Measurements from ENCODE around the gene GPR179. TPM values are rescaled to one million over a fixed set of nuclear protein-coding genes. Genes with fewer than 3 reads are reported as not detected.

Gene GPR179, protein sequence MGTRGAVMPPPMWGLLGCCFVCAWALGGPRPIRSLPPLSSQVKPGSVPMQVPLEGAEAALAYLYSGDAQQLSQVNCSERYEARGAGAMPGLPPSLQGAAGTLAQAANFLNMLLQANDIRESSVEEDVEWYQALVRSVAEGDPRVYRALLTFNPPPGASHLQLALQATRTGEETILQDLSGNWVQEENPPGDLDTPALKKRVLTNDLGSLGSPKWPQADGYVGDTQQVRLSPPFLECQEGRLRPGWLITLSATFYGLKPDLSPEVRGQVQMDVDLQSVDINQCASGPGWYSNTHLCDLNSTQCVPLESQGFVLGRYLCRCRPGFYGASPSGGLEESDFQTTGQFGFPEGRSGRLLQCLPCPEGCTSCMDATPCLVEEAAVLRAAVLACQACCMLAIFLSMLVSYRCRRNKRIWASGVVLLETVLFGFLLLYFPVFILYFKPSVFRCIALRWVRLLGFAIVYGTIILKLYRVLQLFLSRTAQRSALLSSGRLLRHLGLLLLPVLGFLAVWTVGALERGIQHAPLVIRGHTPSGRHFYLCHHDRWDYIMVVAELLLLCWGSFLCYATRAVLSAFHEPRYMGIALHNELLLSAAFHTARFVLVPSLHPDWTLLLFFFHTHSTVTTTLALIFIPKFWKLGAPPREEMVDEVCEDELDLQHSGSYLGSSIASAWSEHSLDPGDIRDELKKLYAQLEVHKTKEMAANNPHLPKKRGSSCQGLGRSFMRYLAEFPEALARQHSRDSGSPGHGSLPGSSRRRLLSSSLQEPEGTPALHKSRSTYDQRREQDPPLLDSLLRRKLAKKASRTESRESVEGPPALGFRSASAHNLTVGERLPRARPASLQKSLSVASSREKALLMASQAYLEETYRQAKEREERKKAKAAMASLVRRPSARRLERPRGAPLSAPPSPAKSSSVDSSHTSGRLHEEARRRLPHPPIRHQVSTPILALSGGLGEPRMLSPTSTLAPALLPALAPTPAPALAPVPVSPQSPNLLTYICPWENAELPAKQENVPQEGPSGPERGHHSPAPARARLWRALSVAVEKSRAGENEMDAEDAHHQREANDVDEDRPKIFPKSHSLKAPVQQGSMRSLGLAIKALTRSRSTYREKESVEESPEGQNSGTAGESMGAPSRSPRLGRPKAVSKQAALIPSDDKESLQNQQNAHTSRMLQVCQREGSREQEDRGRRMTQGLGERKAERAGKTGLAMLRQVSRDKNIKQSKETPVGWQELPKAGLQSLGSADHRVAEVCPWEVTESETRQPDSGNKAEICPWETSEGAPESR (N-terminal part only)
- polyA plus RNA-seq = under 1 TPM; 0.01 to 0.04 TPM

DNA sequence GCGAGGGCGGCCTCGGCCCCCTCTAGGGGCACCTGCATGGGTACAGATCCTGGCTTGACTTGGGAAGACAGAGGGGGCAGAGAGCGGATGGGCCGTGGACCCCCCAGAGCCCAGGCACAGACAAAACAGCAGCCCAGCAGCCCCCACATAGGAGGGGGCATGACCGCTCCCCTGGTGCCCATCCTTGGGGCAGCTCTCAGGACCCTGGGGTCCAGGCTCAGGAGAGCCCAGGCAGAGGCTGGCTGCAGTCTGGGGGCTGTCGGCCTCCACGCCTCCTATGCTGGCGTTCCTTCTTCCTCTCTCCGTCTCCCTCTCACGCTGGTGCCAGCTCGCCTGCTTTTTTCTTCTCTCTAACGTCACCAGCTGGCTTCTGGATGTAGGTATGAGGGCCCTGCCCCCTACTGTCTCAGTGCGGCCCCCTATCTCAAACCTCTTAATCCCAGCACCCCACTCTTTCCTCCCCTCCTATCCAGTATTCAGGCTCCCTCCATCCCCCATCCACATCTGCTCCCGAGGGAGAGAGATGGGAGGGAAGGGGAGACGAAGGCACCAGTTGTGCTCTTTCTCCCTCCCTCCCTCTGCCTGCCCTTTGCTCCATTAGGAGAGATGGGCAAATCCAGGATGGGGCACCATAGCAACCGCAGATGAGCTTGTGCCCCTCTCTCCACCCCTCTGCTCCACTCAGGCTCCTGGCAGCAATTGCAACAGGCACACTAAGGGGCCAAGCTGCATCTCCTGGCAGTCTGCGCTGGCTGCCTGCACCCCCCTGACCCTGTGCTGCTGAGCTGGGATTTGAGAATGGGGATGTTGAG lies at the start of gene GPR179:
GPR179 (minus strand) TSS at position 349 of the 812 bp plus-strand sequence; CDS start at position 182, 167 bp downstream.
- H3K4me1 ChIP-seq (ENCODE audit: control insufficient read depth in 2 of 2, insufficient read depth in 2 of 2, low read length in 1 of 2) = peaks cover 0 to 6% of the 10 kb centered on the region in 2 donors
- no peaks in the 10 kb centered on the region for H3K27me3 ChIP-seq (ENCODE audit: control insufficient read depth in 1 of 2, insufficient read depth in 2 of 2, low read length in 2 of 2)
- H3K27ac ChIP-seq (ENCODE audit: low read depth in 2 of 2, low read length in 1 of 2) = no peak within 1 kb of the TSS
- H3K9me3 ChIP-seq (ENCODE audit: control insufficient read depth in 2 of 2, insufficient read depth in 1 of 2, low read depth in 1 of 2, low read length in 1 of 2) = no peaks in the 10 kb centered on the region
- no peaks in the 10 kb centered on the region for H3K36me3 ChIP-seq (ENCODE audit: control insufficient read depth in 2 of 2, insufficient read depth in 2 of 2, low read length in 1 of 2)
- WGBS, 2 donors = 75 to 77% methylated on average over 18 of the region's 18 CpGs
- H3K4me3 ChIP-seq (ENCODE audit: low read depth in 1 of 2, low read length in 2 of 2) = no peak within 1 kb of the TSS

DNA sequence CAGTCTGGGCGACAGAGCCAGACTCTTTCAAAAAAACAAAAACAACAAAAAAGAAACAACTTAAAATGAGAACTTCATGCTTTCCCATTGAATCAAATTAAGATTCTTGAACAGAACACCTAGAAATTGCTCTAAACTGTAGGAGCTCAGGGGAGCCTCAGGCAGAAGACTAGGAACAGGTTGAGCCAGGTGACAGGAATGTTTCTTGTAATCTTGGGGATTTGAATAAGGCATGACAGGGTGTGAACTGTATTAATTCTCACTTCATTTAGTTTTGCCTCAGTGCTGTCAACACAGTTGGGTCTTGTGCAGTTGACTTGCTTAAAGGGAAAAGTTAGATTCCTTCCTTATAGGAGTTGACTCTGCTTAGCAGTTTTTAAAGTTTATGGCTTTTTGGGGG lies 35.7 kb upstream of the GPR179 start:
- Histone ChIP-seq H3K36me3 (ENCODE audit: control insufficient read depth in 2 of 2, insufficient read depth in 2 of 2, low read length in 1 of 2) (peaks cover 0 to 3% of the 10 kb centered on the region in 2 donors), H3K4me3 (ENCODE audit: low read depth in 1 of 2, low read length in 2 of 2) (no peak overlapping the region), H3K27ac (ENCODE audit: low read depth in 2 of 2, low read length in 1 of 2) (peak overlapping the region in 1 of 2 donors; percentile 2), H3K9me3 (ENCODE audit: control insufficient read depth in 2 of 2, insufficient read depth in 1 of 2, low read depth in 1 of 2, low read length in 1 of 2) (no peaks in the 10 kb centered on the region), H3K27me3 (ENCODE audit: control insufficient read depth in 1 of 2, insufficient read depth in 2 of 2, low read length in 2 of 2) (no peaks in the 10 kb centered on the region), H3K4me1 (ENCODE audit: control insufficient read depth in 2 of 2, insufficient read depth in 2 of 2, low read length in 1 of 2) (no peaks in the 10 kb centered on the region)
- WGBS, 2 donors = 76 to 80% methylated on average over 1 of the region's 1 CpG

DNA sequence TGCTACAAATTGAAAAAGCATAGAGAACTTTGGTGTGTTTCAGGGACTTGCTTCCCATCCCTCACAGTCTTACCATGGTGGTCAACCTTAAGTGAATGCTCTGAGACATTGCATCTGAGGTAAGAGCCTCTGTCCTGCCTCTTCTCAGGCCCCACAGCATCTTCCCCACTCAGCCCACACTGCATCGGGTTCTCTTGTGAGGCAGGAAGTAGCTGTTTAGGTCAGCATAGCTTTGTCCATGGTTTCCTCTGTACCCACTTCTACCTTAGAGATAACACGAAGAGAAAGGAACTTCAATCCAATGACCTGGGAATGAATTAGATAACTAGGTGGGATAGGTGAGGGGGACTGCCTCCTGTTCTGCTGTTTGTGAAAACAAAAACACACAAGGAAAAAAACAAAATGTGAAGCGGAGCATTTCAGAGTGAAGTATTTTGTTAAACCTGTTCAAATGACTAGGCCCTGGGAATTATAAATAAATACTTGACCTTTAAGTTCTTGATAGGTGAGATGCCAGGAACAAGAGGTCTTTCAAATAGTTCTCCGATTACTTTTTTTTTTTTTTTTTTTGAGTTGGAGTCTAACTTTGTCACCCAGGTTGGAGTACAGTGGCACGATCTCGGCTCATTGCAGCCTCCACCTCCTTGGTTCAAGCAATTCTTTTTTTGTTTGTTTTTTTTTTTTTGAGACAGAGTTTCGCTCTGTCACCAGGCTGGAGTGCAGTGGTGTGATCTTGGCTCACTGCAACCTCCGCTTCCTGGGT lies 25.5 kb upstream of the GPR179 start:
- no peaks in the 10 kb centered on the region for H3K4me1 ChIP-seq (ENCODE audit: control insufficient read depth in 2 of 2, insufficient read depth in 2 of 2, low read length in 1 of 2)
- no peaks in the 10 kb centered on the region for H3K27me3 ChIP-seq (ENCODE audit: control insufficient read depth in 1 of 2, insufficient read depth in 2 of 2, low read length in 2 of 2)
- WGBS, 2 donors = 82 to 91% methylated on average over 8 of the region's 8 CpGs
- H3K4me3 ChIP-seq (ENCODE audit: low read depth in 1 of 2, low read length in 2 of 2) = no peak overlapping the region
- no peaks in the 10 kb centered on the region for H3K9me3 ChIP-seq (ENCODE audit: control insufficient read depth in 2 of 2, insufficient read depth in 1 of 2, low read depth in 1 of 2, low read length in 1 of 2)
- no peak overlapping the region for H3K27ac ChIP-seq (ENCODE audit: low read depth in 2 of 2, low read length in 1 of 2)
- H3K36me3 ChIP-seq (ENCODE audit: control insufficient read depth in 2 of 2, insufficient read depth in 2 of 2, low read length in 1 of 2) = peaks cover 5 to 10% of the 10 kb centered on the region in 2 donors

DNA sequence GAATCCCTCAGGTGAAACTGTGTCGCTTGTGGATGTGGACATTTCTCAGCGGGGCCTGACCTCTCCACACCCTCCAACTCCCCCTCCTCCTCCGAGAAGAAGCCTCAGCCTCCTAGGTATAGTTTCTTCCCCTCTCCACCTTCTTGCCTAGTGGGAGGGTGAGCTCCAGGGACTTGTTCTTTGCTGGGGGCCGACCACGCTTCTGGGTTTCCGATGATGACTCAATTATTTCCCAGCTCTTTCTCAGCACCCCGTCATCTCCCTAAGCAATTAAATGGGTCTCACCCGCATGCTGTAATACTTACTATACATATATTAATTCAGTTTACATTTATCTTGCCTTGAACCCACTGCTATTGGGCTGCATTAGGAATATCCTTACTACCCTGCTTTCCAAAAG lies 21.0 kb upstream of the GPR179 start:
- WGBS, 2 donors = 92 to 97% methylated on average over 8 of the region's 8 CpGs

GRCh38 chr17:38363016-38363415 lies 19.3 kb upstream of the GPR179 start:
- Histone ChIP-seq H3K4me1 (ENCODE audit: control insufficient read depth in 2 of 2, insufficient read depth in 2 of 2, low read length in 1 of 2) (peaks cover 0 to 2% of the 10 kb centered on the region in 2 donors), H3K9me3 (ENCODE audit: control insufficient read depth in 2 of 2, insufficient read depth in 1 of 2, low read depth in 1 of 2, low read length in 1 of 2) (no peaks in the 10 kb centered on the region), H3K27me3 (ENCODE audit: control insufficient read depth in 1 of 2, insufficient read depth in 2 of 2, low read length in 2 of 2) (no peaks in the 10 kb centered on the region), H3K27ac (ENCODE audit: low read depth in 2 of 2, low read length in 1 of 2) (no peak overlapping the region), H3K4me3 (ENCODE audit: low read depth in 1 of 2, low read length in 2 of 2) (no peak overlapping the region), H3K36me3 (ENCODE audit: control insufficient read depth in 2 of 2, insufficient read depth in 2 of 2, low read length in 1 of 2) (peaks cover 4 to 7% of the 10 kb centered on the region in 2 donors)
- 95 to 97% methylated on average over 5 of the region's 5 CpGs for WGBS, 2 donors

More for the DNA sequence above, 21.0 kb upstream of the GPR179 start:
- Histone ChIP-seq H3K27me3 (ENCODE audit: control insufficient read depth in 1 of 2, insufficient read depth in 2 of 2, low read length in 2 of 2) (no peaks in the 10 kb centered on the region), H3K4me1 (ENCODE audit: control insufficient read depth in 2 of 2, insufficient read depth in 2 of 2, low read length in 1 of 2) (no peaks in the 10 kb centered on the region), H3K4me3 (ENCODE audit: low read depth in 1 of 2, low read length in 2 of 2) (no peak overlapping the region), H3K9me3 (ENCODE audit: control insufficient read depth in 2 of 2, insufficient read depth in 1 of 2, low read depth in 1 of 2, low read length in 1 of 2) (no peaks in the 10 kb centered on the region), H3K27ac (ENCODE audit: low read depth in 2 of 2, low read length in 1 of 2) (no peak overlapping the region), H3K36me3 (ENCODE audit: control insufficient read depth in 2 of 2, insufficient read depth in 2 of 2, low read length in 1 of 2) (peaks cover 7 to 10% of the 10 kb centered on the region in 2 donors)

DNA sequence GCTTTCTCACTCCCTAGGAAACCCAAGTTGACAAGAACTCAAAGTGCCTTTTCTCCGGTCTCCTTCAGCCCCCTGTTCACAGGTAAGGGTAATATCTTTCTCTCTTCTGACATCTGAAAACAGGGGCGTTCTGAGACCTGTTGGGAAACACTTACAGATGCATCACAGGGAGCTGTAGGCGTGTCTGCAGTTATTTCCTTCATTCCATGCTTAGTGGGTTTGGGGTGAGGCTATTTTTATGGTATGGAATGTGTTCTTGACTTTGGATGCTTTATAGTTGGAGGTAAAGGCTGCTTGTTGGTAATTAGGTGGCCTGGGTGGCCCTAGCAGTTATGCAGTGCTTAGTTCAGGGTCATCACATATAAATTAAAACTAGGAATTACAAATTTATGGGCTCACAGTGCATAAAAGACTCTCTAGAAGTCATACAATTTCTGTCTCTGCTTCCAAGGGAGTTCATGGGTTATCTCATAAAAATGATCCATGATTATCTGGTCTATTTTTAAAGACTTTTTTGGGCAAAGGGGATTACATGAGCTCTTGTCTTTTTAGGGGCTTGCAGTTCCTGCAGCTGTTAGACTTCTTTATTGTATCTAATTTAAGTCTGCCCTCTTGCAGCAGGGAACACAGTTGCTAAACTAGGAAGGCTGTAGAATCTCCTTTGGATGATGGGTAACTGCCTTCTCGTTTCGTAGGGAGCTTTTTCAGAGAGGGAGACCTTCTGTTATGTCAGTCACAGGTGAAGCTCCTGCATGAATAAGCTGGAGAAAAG lies 18.1 kb upstream of the GPR179 start:
- 84 to 87% methylated on average over 5 of the region's 5 CpGs for WGBS, 2 donors
- no peaks in the 10 kb centered on the region for H3K9me3 ChIP-seq (ENCODE audit: control insufficient read depth in 2 of 2, insufficient read depth in 1 of 2, low read depth in 1 of 2, low read length in 1 of 2)
- peaks cover 0 to 2% of the 10 kb centered on the region in 2 donors for H3K4me1 ChIP-seq (ENCODE audit: control insufficient read depth in 2 of 2, insufficient read depth in 2 of 2, low read length in 1 of 2)
- no peak overlapping the region for H3K27ac ChIP-seq (ENCODE audit: low read depth in 2 of 2, low read length in 1 of 2)
- H3K36me3 ChIP-seq (ENCODE audit: control insufficient read depth in 2 of 2, insufficient read depth in 2 of 2, low read length in 1 of 2) = peaks cover 4 to 7% of the 10 kb centered on the region in 2 donors
- no peak overlapping the region for H3K4me3 ChIP-seq (ENCODE audit: low read depth in 1 of 2, low read length in 2 of 2)
- H3K27me3 ChIP-seq (ENCODE audit: control insufficient read depth in 1 of 2, insufficient read depth in 2 of 2, low read length in 2 of 2) = no peaks in the 10 kb centered on the region

DNA sequence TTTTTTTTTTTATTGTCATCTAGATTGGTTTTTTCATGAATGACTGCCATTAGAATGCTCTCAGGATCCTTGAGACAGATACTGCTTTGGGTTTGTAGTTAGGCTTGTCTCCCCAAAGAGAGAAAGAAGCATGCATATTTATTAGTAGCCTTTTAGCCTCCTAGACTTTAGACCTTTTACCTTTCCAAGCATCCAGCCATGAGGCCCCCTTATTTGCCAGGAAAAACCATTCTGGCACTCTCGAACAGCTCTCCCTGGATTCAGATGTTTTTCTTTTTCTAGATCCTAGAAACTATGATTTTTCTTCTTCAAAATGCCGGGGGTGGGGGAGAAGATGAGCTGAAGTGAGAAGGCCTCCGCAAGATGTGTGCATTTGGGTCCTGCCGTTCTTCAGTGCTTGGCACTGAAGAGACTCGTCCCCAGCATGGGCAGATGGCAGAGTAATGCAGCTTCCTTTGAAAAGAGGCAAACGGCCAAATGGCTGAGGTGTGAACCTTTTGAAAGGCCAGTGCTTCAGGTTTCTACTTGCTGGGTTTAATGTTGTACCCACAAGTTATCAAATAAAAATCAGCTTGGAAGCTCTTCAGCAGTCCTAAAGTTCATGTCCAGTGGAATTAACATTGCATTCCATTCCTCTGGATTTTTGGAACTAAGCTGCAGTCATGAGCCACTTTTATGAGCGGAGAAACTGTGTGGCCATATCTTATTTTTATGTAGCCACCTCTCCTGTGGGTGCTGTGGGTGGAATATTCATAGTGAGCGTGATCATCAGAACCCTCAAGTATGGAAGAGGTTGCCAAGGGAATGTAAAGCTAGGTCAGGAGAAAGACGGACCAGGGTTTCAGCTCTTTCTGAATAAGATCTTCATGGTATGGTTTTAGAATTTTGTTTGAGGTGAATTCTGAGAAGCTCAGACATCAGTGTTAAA lies 15.1 kb upstream of the GPR179 start:
- Histone ChIP-seq H3K27ac (ENCODE audit: low read depth in 2 of 2, low read length in 1 of 2) (peak overlapping the region in 1 of 2 donors; percentile 37), H3K9me3 (ENCODE audit: control insufficient read depth in 2 of 2, insufficient read depth in 1 of 2, low read depth in 1 of 2, low read length in 1 of 2) (no peaks in the 10 kb centered on the region), H3K4me3 (ENCODE audit: low read depth in 1 of 2, low read length in 2 of 2) (no peak overlapping the region), H3K4me1 (ENCODE audit: control insufficient read depth in 2 of 2, insufficient read depth in 2 of 2, low read length in 1 of 2) (peaks cover 0 to 2% of the 10 kb centered on the region in 2 donors), H3K36me3 (ENCODE audit: control insufficient read depth in 2 of 2, insufficient read depth in 2 of 2, low read length in 1 of 2) (peaks cover 0 to 4% of the 10 kb centered on the region in 2 donors), H3K27me3 (ENCODE audit: control insufficient read depth in 1 of 2, insufficient read depth in 2 of 2, low read length in 2 of 2) (no peaks in the 10 kb centered on the region)
- WGBS, 2 donors = 47 to 57% methylated on average over 9 of the region's 9 CpGs
